ENCODE data around the gene LRP11.

GRCh38 chr6:149852881-149853280, 11.3 kb downstream of the LRP11 start:
- no peak for TF ChIP-seq JUNB (IDR thresholded peaks at IDR 0.05)
- TF ChIP-seq MAX (IDR thresholded peaks at IDR 0.05): no peak
- TF ChIP-seq POLR2A (IDR thresholded peaks at IDR 0.05; ENCODE audit: low read length): no peak
- no peak for TF ChIP-seq CTCF (IDR thresholded peaks at IDR 0.05)
- TF ChIP-seq ELK1 (IDR thresholded peaks at IDR 0.05; ENCODE audit: low read depth, low read length): no peak
- no peak for TF ChIP-seq EHMT2 (IDR thresholded peaks at IDR 0.05; ENCODE audit: low read depth)
- TF ChIP-seq HEYL (CRISPR knock-in tag; IDR thresholded peaks at IDR 0.05): no peak
- no peak for TF ChIP-seq MAZ (IDR thresholded peaks at IDR 0.05; ENCODE audit: borderline replicate concordance, low read depth, low read length)
- TF ChIP-seq ZSCAN20 (CRISPR knock-in tag; IDR thresholded peaks at IDR 0.05): no peak
- no peak for TF ChIP-seq CHD2 (IDR thresholded peaks at IDR 0.05; ENCODE audit: low read length, partially characterized antibody)
- TF ChIP-seq KDM5A (IDR thresholded peaks at IDR 0.05): no peak
- no peak for TF ChIP-seq HMGXB4 (CRISPR knock-in tag; IDR thresholded peaks at IDR 0.05; ENCODE audit: borderline replicate concordance)

All from A549 (cell line).